ENCODE results near the gene GPRASP3.
"Not testable (repeated sequence)": the region's sequence is repeated elsewhere in the genome, so short reads cannot be mapped to it uniquely, and the experiment has no call there.

Gene GPRASP3

DNA sequence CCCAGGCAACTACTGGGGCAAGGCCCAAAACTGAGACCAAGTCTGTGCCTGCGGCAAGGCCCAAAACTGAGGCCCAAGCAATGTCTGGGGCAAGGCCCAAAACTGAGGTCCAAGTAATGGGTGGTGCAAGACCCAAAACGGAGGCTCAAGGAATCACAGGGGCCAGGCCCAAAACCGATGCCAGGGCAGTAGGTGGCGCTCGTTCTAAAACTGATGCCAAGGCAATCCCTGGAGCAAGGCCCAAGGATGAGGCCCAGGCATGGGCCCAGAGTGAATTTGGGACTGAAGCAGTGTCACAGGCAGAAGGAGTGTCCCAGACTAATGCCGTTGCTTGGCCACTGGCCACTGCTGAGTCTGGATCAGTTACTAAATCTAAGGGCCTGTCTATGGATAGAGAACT lies 5.5 kb upstream of the GPRASP3 start:
- Histone ChIP-seq H3K4me3 (ENCODE audit: low read length) (no peak overlapping the region), H3K27me3 (ENCODE audit: control insufficient read depth, insufficient read depth, low read length) (no peaks in the 10 kb centered on the region), H3K4me1 (ENCODE audit: control insufficient read depth, insufficient read depth, low read length) (no peaks in the 10 kb centered on the region)

GRCh38 chrX:102715967-102716366 lies 4.6 kb upstream of the GPRASP3 start:
- no peaks in the 10 kb centered on the region for H3K4me1 ChIP-seq (ENCODE audit: control insufficient read depth, insufficient read depth, low read length)
- H3K4me3 ChIP-seq (ENCODE audit: low read length) = no peak overlapping the region
- no peaks in the 10 kb centered on the region for H3K27me3 ChIP-seq (ENCODE audit: control insufficient read depth, insufficient read depth, low read length)
- H3K9ac ChIP-seq (ENCODE audit: low read length) = no peak overlapping the region
- H3K9me3 ChIP-seq (ENCODE audit: control insufficient read depth, low read length) = no peaks in the 10 kb centered on the region
- H3K36me3 ChIP-seq (ENCODE audit: control insufficient read depth, insufficient read depth, low read length) = no peaks in the 10 kb centered on the region

More for the DNA sequence above, 5.5 kb upstream of the GPRASP3 start:
- H3K36me3 ChIP-seq (ENCODE audit: control insufficient read depth, insufficient read depth, low read length) = no peaks in the 10 kb centered on the region
- H3K9me3 ChIP-seq (ENCODE audit: control insufficient read depth, low read length) = no peaks in the 10 kb centered on the region
- H3K9ac ChIP-seq (ENCODE audit: low read length) = no peak overlapping the region

GRCh38 chrX:102721169-102721506 lies 595 bp downstream of the GPRASP3 start:
- H3K27me3 ChIP-seq (ENCODE audit: control insufficient read depth, insufficient read depth, low read length); H3K4me1 ChIP-seq (ENCODE audit: control insufficient read depth, insufficient read depth, low read length); H3K9me3 ChIP-seq (ENCODE audit: control insufficient read depth, low read length); H3K36me3 ChIP-seq (ENCODE audit: control insufficient read depth, insufficient read depth, low read length): not testable (repeated sequence)
- Histone ChIP-seq H3K4me3 (ENCODE audit: low read length) (peak overlapping the region; percentile 15), H3K9ac (ENCODE audit: low read length) (peak overlapping the region; percentile 63)

DNA sequence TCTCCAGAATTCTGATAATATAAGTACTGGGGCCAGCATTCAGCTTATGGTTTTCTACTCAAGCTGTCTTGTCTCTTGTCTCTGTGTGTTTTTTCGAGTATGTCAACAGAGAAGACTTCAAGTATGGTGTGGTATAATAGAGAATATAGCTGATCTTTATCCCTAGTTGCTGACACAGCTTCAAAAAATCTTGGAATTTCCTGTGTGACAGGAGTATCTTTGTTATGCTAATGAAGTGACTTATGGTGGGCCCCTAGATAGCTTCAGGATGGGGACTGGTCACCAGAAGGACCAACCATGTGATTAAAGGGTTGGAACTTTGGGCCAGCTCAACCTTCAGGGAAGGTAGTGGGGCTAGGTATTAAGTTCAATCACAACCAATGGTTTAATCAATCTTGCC lies 2.9 kb downstream of the GPRASP3 start:
- Histone ChIP-seq H3K9ac (ENCODE audit: low read length) (no peak overlapping the region), H3K4me1 (ENCODE audit: control insufficient read depth, insufficient read depth, low read length) (no peaks in the 10 kb centered on the region), H3K4me3 (ENCODE audit: low read length) (no peak overlapping the region), H3K9me3 (ENCODE audit: control insufficient read depth, low read length) (no peaks in the 10 kb centered on the region), H3K36me3 (ENCODE audit: control insufficient read depth, insufficient read depth, low read length) (no peaks in the 10 kb centered on the region), H3K27me3 (ENCODE audit: control insufficient read depth, insufficient read depth, low read length) (no peaks in the 10 kb centered on the region)

DNA sequence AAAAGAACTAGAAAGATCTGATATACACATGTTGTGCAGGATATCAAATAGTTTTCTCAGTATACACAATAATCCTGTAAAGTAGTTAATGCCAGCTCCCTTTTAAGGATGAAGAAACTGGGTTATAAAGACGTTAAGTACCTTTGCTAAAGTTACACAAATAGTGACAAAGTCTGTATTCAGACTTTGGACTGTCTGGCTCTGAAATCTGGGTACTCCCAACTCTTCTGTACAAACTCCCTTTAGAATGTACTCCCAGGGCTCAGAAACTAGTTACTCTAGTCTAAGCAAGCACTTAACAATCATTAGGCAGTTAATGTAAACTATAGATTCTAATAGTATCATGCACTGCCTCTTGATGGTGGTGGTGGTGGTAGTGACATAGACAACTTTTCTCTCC lies 7.2 kb downstream of the GPRASP3 start:
- Histone ChIP-seq H3K9ac (ENCODE audit: low read length) (no peak overlapping the region), H3K27me3 (ENCODE audit: control insufficient read depth, insufficient read depth, low read length) (no peaks in the 10 kb centered on the region), H3K4me1 (ENCODE audit: control insufficient read depth, insufficient read depth, low read length) (no peaks in the 10 kb centered on the region), H3K36me3 (ENCODE audit: control insufficient read depth, insufficient read depth, low read length) (no peaks in the 10 kb centered on the region), H3K9me3 (ENCODE audit: control insufficient read depth, low read length) (no peaks in the 10 kb centered on the region), H3K4me3 (ENCODE audit: low read length) (no peak overlapping the region)

GRCh38 chrX:102728646-102729045 lies 8.1 kb downstream of the GPRASP3 start:
- no peaks in the 10 kb centered on the region for H3K36me3 ChIP-seq (ENCODE audit: control insufficient read depth, insufficient read depth, low read length)
- no peaks in the 10 kb centered on the region for H3K9me3 ChIP-seq (ENCODE audit: control insufficient read depth, low read length)
- no peaks in the 10 kb centered on the region for H3K4me1 ChIP-seq (ENCODE audit: control insufficient read depth, insufficient read depth, low read length)
- no peaks in the 10 kb centered on the region for H3K27me3 ChIP-seq (ENCODE audit: control insufficient read depth, insufficient read depth, low read length)
- H3K4me3 ChIP-seq (ENCODE audit: low read length) = no peak overlapping the region
- no peak overlapping the region for H3K9ac ChIP-seq (ENCODE audit: low read length)

- H3K4me1 ChIP-seq (ENCODE audit: control insufficient read depth, insufficient read depth, low read length) = no peaks in the 10 kb centered on the region
- H3K9ac ChIP-seq (ENCODE audit: low read length) = no peak overlapping the region
- no peak overlapping the region for H3K4me3 ChIP-seq (ENCODE audit: low read length)
- no peaks in the 10 kb centered on the region for H3K9me3 ChIP-seq (ENCODE audit: control insufficient read depth, low read length)
- no peaks in the 10 kb centered on the region for H3K36me3 ChIP-seq (ENCODE audit: control insufficient read depth, insufficient read depth, low read length)
- no peaks in the 10 kb centered on the region for H3K27me3 ChIP-seq (ENCODE audit: control insufficient read depth, insufficient read depth, low read length)
Measured at GRCh38 chrX:102739657-102740056, 19.1 kb downstream of the GPRASP3 start.

DNA sequence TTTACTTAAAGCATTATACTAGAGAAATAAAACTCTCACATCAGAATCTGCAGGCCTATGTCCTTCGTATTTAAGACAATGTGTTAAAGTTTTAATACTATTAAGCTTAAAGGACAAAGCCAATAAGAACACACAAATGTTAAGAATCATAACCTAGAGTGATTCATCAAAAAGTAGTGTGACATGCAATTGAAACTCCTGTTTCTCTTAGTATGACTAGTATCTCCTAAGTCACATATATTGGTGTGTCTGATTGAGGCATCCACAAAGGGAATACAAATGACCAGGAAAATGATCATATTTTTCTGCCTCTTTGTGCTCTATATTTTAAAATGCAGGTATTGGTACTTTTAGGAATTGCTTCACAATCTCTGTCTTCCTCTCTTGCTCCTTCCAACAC lies 23.8 kb downstream of the GPRASP3 start:
- Histone ChIP-seq H3K36me3 (ENCODE audit: control insufficient read depth, insufficient read depth, low read length) (no peaks in the 10 kb centered on the region), H3K9ac (ENCODE audit: low read length) (no peak overlapping the region), H3K4me3 (ENCODE audit: low read length) (no peak overlapping the region), H3K27me3 (ENCODE audit: control insufficient read depth, insufficient read depth, low read length) (no peaks in the 10 kb centered on the region), H3K4me1 (ENCODE audit: control insufficient read depth, insufficient read depth, low read length) (no peaks in the 10 kb centered on the region), H3K9me3 (ENCODE audit: control insufficient read depth, low read length) (no peaks in the 10 kb centered on the region)

DNA sequence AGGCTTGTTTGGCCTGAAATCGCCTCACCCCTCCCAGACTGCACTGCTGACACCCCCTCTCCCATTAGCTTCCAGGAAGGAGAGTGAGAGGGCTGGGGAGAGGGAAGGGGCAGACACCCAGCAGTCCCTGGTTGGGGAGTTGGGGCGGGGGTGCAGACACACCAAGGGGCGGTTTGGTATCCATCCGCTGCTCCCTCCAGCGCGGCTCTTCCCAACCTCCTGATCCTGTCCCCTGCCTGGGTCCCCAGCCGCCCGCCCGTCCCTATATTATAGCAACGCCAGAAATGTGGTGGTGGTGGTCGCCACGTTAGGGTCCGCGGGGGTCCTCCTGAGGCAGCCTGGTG lies 24.9 kb downstream of the GPRASP3 start:
- no peaks in the 10 kb centered on the region for H3K9me3 ChIP-seq (ENCODE audit: control insufficient read depth, low read length)
- H3K9ac ChIP-seq (ENCODE audit: low read length) = no peak overlapping the region
- H3K27me3 ChIP-seq (ENCODE audit: control insufficient read depth, insufficient read depth, low read length) = no peaks in the 10 kb centered on the region
- no peak overlapping the region for H3K4me3 ChIP-seq (ENCODE audit: low read length)
- no peaks in the 10 kb centered on the region for H3K4me1 ChIP-seq (ENCODE audit: control insufficient read depth, insufficient read depth, low read length)
- H3K36me3 ChIP-seq (ENCODE audit: control insufficient read depth, insufficient read depth, low read length) = no peaks in the 10 kb centered on the region

- peak overlapping the region; percentile 17 for H3K9ac ChIP-seq (ENCODE audit: low read length)
- H3K9me3 ChIP-seq (ENCODE audit: control insufficient read depth, low read length) = no peaks in the 10 kb centered on the region
- no peaks in the 10 kb centered on the region for H3K27me3 ChIP-seq (ENCODE audit: control insufficient read depth, insufficient read depth, low read length)
- no peaks in the 10 kb centered on the region for H3K4me1 ChIP-seq (ENCODE audit: control insufficient read depth, insufficient read depth, low read length)
- no peak overlapping the region for H3K4me3 ChIP-seq (ENCODE audit: low read length)
- no peaks in the 10 kb centered on the region for H3K36me3 ChIP-seq (ENCODE audit: control insufficient read depth, insufficient read depth, low read length)
Measured at GRCh38 chrX:102745857-102746584, 25.5 kb downstream of the GPRASP3 start.

DNA sequence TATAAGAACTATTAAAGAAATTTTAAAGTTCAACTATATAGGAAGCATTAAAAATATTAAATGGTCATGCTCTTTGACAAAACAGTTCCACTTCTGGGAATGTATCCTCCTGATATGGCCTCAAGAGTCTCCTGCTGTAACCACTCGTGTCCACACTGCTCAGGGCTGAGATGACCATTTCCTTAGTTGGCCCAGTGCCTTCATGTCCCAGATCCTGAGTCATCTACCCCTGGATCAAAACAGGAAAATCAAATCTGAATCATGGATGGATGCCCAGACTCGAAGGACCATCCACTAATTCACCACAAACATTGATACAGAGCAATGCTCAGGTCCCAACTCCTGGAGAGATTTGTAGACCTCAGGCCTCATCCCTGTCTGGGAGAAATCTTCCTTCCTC lies 44.7 kb downstream of the GPRASP3 start:
- Histone ChIP-seq H3K9me3 (ENCODE audit: control insufficient read depth, low read length) (no peaks in the 10 kb centered on the region), H3K4me3 (ENCODE audit: low read length) (no peak overlapping the region), H3K9ac (ENCODE audit: low read length) (no peak overlapping the region), H3K36me3 (ENCODE audit: control insufficient read depth, insufficient read depth, low read length) (no peaks in the 10 kb centered on the region), H3K27me3 (ENCODE audit: control insufficient read depth, insufficient read depth, low read length) (no peaks in the 10 kb centered on the region), H3K4me1 (ENCODE audit: control insufficient read depth, insufficient read depth, low read length) (no peaks in the 10 kb centered on the region)

GRCh38 chrX:102765809-102766208 lies 45.3 kb downstream of the GPRASP3 start:
- no peaks in the 10 kb centered on the region for H3K36me3 ChIP-seq (ENCODE audit: control insufficient read depth, insufficient read depth, low read length)
- no peaks in the 10 kb centered on the region for H3K9me3 ChIP-seq (ENCODE audit: control insufficient read depth, low read length)
- H3K4me1 ChIP-seq (ENCODE audit: control insufficient read depth, insufficient read depth, low read length) = no peaks in the 10 kb centered on the region
- no peak overlapping the region for H3K9ac ChIP-seq (ENCODE audit: low read length)
- H3K4me3 ChIP-seq (ENCODE audit: low read length) = no peak overlapping the region
- H3K27me3 ChIP-seq (ENCODE audit: control insufficient read depth, insufficient read depth, low read length) = no peaks in the 10 kb centered on the region

DNA sequence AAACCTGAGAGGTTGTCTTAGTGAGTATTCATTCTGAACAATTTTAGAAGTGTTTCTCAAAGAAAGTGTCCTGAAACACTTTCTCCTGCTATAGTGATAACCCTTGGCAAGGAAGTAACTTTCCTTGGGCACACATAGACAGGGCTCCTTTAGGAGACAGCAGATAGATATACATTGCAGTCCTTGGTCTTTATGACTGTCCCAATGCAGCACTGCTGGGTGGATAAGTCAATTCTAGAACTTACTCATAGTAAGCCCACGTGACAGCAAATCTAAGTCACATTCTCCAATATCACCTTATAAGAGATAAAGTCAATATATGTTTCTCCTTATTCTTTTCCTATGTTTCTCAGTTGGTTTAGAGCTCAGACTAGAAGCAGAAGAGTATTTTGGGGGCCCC lies 46.7 kb downstream of the GPRASP3 start:
- Histone ChIP-seq H3K9ac (ENCODE audit: low read length) (no peak overlapping the region), H3K4me1 (ENCODE audit: control insufficient read depth, insufficient read depth, low read length) (no peaks in the 10 kb centered on the region), H3K4me3 (ENCODE audit: low read length) (no peak overlapping the region)

More for the DNA sequence above, 46.7 kb downstream of the GPRASP3 start:
- Histone ChIP-seq H3K9me3 (ENCODE audit: control insufficient read depth, low read length) (no peaks in the 10 kb centered on the region), H3K36me3 (ENCODE audit: control insufficient read depth, insufficient read depth, low read length) (no peaks in the 10 kb centered on the region), H3K27me3 (ENCODE audit: control insufficient read depth, insufficient read depth, low read length) (no peaks in the 10 kb centered on the region)

All from mucosa of stomach (tissue), 1 donor.